Stimulated activated CD4-positive, alpha-beta T cell treated with anti-CD3 and anti-CD28 coated beads, Interleukin-4, amount 100 ng/mL, for 4 hours (primary cell): Measurements from ENCODE around the gene PHF21A.

ENCODE experiments used
- DNase-seq, 2 experiments: peaks; one replicate each; pipeline ENCODE4 v3.0.0-alpha.2; 2020

PHF21A gene

DNA sequence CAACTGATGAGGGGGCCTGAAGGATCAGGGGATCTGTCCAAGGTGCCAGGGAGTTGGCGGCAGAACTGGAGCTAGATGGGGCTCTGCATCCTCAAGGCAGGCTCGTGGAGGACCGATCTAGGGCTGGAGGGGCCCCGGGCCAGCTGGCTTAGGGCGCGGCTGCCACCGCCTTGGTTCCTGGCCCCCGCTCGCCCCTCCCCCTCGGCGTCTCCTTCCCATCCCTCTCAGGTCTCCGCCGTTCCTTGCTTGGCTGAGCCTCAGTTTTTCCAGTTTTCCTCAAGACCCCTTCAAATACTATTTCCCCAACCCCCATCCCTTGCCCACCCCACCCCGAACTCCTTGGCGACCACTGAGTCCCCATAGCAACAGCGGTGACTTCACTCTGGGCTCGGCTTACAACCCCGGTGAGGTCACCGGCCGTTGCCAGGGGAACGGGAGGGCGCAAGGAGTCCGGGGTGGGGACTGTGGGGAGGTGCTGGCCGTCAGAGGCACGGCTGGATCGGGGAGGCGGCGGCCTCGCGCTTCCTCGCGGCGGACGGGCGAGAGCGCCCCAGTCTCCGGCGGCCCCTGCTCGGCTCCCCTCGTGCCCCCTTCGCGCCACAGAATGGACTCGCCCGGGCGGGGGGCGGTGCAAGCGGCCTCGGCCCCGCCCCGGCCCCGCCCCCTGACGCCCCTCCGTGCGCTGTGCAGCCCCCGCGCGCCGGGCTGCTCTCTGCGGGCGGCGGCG lies 221.6 kb downstream of the PHF21A start:
- peak; percentile 43 to 52 for DNase-seq

DNA sequence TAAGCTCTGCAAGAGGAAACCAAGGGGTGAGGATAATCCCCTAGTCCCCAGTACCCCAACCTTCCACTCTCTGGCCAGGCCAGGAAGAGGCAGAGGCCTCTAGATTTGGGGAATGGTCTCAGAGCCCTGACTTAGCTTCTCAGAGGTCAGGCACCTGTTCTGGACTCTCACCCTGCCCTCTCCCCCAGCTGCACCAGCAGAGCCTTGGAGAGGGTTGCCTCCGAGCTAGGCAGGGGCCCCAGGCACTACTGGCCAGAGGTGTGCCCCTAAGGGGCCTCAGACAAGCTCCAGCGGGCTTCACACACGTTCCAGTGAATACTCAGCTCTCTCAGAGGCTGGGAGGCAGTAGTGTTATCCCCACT lies 222.2 kb downstream of the PHF21A start:
- DNase-seq: no peak

DNA sequence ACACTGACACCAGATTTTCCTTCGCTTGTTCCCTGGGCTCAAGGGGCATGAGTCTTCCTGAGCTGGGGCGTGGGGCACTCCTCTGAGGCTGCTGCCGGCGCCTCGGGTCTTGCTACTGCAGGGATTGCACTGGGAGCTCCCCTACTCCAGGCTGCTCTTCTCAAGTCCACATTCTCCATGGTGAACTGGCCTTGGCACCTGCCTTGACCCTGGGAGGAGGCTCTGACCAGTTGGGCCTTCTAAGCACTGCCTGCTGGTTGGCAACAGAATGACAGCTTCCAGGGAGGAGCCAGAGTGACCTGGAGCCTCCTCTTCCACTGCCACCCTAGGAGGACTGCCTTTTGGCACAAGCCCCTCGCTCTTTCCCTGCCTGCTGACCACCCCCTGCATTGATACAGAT lies 223.7 kb downstream of the PHF21A start:
- DNase-seq: no peak

DNA sequence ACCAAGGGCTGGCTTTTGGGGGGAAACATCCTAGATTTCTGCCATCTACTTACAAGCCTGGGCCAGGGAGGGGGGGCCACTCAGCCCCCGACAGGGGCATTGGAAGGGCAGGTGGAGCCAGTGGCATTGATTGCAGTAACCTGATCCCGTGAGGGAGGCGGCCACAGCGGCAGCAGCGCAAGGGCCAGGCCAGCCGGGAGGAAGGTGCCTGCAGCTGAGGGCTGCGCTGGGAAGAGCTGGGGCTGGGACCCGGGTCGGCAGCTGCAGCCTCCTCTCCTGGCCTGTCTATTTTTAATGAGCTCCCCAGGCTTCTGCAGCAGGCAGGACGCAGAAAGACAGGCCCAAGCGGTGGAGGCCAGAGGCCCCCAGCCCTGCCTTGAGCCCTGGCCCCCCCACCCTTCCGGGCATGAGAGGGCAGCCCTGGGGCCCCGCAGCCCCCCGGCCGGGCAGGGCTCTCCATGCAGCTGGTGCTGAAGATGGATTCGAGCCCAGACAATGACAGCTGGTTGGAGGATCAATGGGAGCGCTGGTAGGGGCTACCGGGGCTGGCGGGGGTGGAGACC lies 224.8 kb downstream of the PHF21A start:
- no peak for DNase-seq

DNA sequence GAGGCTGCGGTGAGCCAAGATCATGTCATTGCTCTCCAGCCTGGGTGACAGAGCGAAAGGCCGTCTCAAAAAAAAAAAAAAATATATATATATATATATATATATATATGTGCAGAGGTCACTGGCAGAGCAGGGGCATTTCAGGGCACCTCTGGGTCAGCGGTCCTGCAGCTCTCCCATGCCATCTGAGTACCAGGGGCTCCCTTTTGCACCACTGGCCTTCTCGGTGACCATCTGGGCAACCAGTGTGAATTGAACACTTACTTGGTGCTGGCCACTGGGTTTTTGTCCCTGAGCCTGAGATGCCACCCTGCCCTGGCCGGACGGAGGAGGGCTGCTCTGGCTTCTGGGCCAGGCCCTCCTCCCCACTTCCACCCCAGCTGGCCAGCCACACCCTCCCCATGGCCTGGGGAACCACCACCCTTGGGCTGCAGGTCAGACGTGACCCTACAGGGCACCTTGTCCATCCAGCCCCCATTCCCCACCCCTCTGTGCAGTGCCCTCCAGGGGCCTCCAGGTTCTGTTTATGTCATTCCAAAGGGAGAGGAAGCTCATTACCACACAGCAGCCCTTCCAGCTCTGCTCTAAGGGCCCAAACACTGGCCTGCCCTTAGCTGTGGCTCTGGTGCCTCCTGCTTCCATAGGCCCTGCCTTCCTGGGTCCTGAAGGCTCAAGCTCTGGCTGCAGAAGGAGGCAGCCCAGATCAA lies 225.5 kb downstream of the PHF21A start:
- no peak for DNase-seq

DNA sequence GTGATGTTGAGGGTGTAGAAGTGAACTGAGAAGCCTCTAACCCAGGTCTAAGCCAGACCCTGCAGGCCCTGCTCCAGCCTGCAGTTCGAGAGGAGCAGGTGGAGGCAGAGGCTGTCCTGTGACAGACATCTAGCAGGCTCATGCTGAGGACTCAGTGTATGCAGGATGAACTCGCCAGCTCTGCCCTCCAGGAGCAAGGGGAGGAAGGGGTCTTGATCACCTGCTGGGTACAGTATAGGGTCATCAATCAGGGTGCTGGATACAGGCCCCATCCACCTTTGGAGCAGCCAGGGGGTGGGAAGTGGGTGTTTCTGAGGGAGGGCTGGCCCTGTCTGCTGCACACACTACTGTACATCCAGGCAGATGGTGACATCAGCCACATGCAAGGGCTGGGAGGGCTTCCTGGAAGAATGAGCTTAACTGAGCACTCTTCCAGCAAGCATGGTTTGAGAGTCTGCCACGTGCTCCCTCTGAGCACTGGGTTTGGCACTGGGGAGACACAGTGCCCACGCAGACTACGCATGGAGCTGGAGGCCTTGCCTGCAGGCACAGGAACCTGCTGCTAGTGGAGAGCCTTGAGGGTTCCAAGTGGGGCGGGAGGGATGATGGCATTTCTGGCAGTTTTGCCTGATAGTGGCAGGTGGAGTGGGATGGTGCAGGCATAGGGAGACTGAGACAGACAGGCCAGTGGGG lies 226.6 kb downstream of the PHF21A start:
- no peak for DNase-seq

DNA sequence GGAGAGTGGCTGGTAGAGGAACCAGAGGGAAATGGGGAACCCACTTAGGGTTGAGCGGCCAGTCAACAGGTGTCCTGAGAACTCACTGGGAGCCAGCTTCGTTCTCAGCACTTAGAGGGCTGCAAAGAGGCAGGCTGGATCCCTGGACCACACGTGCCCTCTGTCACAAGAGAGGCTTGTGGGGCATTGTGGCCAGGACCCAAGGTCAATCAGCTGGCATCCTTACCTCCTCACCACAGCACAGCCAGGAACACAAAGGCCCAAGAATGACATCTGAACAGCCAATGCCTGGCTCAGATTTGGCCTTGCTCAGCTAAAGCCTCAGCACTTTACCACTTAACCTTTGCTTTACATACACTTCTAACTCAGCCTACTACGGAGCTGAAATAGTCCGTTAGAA lies 228.4 kb downstream of the PHF21A start:
- DNase-seq: no peak

DNA sequence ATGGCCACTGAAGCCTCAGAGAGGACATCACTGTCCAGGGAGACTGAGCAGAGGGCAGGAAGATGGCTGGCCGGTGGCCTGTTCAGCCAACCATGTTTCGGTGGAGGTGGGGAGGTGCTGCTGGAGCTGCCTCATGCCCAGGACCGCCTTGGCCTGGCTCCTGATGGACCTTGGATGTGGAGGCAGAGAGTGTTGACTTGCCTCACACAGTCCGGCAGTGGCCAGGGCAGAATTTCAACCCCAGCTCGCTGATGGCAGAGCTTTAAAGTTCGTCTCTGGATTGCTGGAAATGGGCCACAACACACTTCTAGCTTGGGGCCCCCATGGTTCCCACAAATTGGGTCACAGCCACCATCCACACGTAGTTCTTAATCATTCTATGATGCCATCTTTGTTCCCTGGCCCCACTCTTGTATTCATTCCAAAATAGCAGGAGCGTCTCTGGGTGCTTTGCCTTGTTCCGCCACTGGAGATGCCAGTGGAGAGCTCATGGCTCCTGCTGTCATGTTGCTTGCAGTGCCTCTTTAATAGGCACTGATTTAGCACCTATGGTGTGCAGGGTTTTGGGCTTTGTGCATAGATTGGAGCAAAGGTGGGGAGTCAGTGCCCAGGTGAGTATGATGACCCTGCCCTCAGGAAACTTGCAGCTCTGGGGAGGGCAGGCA lies 230.2 kb downstream of the PHF21A start:
- DNase-seq: no peak

DNA sequence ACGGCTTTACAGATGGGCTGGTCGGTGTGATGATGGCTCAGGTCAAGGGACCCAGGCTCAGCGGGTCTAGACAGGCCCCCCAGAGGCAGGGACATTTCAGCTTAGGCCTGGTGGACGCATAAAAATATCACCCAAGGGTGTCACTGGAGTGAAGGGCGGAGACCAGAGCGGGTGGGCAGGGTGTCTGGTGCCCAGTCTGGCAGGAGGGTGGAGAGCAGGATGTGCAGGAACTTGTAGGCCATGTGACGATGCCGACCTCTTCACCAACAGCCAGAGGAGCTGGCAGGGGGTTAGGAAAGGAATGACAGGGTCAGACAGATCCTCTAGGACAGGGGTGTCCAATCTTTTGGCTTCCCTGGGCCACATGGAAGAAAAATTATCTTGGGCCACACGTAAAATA lies 231.3 kb downstream of the PHF21A start:
- no peak for DNase-seq

DNA sequence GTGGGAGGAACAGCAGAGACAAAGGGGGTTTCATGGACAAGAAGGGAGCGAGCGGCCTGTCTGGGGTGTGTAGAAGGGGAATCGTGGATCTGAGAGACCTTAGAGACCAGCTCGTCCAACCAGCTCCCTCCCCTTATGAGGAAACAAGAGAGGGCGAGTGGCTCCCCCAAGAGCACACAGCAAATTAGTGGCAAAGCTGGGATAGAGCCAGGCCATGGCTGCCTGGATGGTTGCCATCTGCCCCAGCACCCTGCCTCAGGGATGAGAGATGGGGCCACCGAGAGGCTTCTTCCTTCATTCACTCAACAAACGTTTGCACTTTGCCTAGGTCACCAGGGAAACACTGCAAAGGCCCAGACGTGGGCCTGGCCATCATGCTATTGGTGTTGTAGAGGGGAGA lies 231.7 kb downstream of the PHF21A start:
- DNase-seq: no peak

DNA sequence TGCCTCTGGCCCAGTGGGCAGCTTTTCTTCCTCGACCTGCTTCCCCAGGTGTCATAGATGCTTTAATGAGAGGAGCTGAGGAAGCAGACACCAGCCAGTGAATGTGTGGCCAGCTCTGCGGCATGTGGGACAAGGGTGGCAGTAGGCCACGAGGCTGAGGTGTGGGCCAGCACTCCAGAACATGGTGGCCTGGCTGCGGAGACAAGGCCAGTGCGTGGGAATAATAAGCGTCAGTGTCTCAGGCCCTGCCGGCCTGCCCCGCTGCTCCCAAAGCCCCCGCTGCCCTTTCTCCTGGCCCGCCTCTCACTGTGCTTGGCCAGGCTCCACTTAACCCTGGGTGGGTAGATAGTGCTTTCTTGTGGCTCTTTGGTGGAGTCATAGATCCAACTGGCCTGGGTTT lies 233.7 kb downstream of the PHF21A start:
- DNase-seq: no peak

DNA sequence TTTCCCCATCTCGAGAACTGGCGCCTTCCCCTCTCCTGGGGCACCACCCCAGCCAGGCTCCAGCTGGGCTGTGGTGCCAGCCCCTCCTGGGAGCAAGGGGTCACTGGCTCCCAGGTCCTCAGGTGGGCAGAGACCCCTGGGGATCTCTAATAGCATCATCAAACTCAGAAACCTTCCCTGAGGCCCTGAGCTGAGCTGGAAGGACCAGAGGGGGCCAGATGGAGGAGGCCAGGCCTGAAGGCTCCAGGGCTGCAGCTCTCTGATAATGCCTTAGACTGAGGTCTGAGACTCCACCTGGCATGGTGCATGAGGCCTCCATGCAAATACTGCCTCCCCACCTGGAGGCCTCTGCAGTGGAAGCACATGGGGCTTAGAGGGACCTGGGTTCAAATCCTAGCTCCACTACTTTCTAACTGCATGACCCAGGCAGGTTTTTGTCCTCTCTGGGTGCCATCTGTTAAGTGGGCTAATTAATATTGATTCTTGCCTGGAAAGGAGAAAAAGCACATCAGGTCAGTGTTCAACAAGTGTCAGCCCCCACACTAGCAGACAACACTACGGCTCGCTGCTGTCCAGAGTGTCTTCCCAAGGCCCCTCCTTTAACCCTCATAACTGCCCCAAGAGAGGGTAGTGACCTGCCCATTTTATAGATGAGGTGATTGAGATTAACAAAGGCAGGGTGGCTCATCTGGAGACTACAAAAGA lies 234.3 kb downstream of the PHF21A start:
- DNase-seq: no peak

DNA sequence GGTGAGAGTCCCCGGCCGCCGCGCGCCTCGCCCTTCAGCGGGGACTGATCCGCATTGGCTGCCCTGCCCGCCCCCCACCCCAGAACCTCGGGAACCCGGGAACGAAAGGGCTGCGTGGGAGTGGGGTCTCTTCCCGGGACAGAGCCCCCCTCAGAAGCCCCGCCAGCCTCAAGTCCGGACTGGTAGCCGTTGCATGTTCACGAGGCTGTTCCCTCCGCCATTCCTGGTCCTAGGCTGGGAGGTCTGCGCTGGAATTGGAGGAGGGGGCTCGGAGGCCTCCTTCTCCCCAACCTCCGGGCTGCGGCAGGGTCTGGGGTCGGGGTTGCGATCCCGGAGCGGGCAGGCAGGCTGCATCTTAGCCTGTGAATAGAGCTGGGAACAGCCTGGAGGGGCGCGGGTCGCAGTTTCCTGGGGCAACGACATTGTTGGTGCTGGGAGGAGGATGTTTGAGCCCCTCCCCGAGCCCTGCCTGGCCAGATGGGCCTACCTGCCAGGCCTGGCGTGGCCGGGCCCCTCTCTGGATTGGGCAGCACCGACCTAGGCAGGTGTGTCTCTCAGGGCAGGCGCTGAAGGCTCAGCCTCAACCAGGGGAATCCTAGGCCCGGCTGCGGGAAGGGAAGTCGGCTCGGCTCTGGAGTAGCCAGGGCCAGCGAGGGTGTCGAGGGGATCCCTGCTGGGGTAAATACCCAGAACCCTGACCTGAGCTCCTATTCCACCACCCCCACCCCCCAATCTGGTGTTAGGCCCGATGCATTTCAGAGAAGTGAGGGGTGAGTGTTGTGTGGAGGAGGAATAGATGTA lies 235.1 kb downstream of the PHF21A start:
- no peak for DNase-seq

DNA sequence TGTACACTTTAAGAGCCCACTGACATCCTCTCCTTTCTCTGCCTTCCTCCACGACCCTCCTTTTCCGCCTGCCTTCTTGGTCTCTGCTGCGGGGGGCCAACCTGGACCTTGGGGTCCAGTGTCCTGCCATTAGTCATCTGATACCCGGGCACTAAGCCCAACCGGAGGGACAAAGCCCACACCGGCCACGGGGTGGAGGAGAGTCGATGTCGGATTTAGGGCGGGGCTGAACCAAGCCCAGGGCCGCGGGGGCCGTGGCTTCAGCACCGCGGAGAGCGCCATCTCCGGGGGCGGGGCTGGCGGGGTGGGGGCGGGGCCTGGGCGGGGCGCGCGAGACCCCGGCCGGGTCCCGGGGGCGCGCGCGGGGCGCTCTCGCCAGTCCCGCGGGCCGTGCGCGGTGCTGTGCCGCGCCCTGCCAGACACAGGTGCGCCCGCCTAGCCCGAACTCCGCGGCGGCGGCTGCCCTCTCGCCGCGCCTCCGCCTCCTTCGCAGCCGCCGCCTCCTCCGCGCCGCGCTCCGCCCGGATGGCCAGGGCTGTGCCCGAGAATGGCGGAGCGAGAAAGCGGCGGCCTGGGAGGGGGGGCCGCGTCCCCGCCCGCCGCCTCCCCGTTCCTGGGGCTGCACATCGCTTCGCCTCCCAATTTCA lies 235.9 kb downstream of the PHF21A start, which contains the start of gene MAPK8IP1:
Gene MAPK8IP1 (plus strand): TSS at position 378 of the 647 bp plus-strand sequence. CDS start 170 bp downstream, at position 548.
- DNase-seq: peak; percentile 21 to 56

DNA sequence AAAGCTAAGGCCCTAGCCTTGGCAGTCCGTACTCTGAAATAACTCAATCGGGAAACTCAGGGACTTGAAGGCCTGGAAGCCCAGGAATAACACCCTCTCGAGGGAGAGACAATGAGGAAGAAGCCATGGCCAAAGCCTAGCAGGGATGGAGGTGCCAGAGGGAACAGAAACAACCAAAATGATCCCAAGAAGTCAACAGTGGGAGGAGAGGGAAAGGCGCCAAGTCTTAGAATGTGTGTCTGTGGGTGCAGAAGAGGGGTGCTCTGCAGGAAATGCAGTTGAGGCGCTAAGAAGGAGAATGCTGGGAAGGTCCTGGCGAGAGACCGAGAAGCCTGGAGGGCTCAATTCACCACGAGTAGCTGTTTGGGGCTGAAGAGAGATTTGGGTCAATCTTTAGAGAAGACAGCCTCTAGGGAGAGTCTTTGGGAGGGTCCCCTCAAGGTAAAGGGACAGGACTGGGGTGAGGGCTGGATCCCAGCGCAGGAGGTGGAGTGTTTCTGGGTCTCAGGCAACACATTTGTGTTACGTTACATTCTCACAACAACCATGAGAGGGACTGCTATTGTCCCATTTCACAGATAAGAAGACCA lies 236.6 kb downstream of the PHF21A start:
- no peak for DNase-seq
